HG03575 (cell line): ENCODE data around the gene HPCAL4.

Experiments used
- ATAC-seq: cut with Tn5 transposase; IDR thresholded peaks from one replicate; pipeline ENCODE4 v1.9.1; 2021; ENCODE audit not compliant: unreplicated experiment, insufficient number of reproducible peaks, low FRiP score; ENCODE audit errors: extremely low read depth

HPCAL4 gene

DNA sequence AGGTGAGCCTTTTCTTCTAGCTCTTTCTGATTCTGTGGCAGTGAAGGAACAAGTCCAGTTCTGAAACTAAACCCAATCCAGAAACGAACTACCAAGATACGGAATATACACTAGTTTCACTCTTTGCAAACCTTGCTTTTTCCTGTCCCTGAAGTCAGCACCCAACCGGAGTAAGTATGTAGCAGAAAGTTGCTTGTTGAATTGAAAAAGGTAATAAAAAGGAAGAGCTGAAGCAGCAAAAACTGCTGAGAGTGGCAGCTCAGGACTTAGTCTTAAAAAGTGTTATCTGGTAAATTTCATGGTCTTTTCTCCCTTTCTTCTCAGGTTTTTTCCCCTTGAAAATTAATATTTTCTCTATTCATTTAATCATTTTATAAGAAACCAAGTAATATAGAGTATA is 9.9 kb downstream of the HPCAL4 start:
- ATAC-seq, result no peak

DNA sequence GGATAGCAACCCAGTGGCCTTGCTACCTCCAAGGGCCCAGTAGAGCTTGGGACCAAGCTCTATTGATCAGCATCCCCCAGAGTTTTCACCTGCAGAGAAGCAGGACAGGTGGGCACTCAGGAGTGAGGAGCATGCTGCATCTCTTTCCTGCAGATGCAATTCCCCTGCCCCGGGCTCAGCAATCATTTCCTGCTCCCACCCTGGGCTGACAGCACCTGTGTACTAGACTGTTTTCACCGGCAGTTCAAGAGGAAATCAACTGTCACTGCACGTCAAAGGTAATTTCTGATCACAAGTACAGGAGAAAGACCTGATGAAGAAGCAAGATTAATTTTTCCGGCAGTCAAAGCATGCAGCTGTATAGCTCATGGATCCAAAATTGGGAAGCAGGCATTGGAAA is 10.5 kb downstream of the HPCAL4 start:
- no peak for ATAC-seq

- no peak for ATAC-seq
These were observed 11.4 kb downstream of the HPCAL4 start for GRCh38 chr1:39679821-39680220.

GRCh38 chr1:39678889-39679288 is 12.3 kb downstream of the HPCAL4 start:
- ATAC-seq, result no peak

- ATAC-seq, result no peak
These were observed 13.6 kb downstream of the HPCAL4 start for GRCh38 chr1:39677645-39678044.

GRCh38 chr1:39676948-39677548 is 14.2 kb downstream of the HPCAL4 start:
- no peak for ATAC-seq

DNA sequence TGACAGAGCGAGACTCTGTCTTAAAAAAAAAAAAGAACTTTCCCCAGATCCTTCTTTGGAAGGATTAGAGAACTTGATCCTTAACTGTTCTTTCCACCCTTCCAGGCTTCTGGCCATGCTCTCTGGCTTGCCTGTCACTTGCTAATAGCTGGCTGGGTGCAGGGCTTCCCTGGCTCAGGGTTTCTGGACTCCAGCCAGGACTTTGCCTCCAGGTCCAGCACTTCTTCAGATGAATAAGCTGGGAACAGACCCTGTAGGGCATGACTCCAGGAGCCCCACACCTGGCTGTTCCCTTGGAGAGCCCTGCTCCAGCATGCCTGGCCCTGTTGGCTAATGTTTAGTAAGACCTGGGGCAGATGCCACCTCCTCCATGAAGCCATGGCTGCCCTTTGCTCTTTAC is 16.0 kb downstream of the HPCAL4 start:
- ATAC-seq, result no peak

GRCh38 chr1:39673215-39673614 is 18.0 kb downstream of the HPCAL4 start:
- no peak for ATAC-seq

DNA sequence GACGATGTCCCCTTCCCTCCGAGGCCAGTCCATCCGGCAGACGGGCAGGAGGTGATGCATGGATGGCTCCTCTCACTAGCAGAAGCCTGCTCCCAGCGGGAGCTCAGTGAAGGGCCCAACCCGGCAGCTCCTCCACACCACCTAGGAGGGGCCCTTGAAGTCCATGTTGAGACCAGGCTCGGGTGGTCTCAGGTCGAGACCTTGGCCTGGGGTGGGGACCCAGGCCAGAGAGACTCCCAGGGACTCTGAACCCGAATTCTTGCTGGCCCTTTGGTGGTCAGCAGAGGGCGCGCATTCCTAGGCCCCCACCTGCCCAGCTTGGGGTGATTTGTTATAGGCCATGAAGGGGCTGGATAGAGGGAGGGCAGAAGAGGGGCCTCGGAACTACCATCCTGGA is 18.7 kb downstream of the HPCAL4 start:
- no peak for ATAC-seq

DNA sequence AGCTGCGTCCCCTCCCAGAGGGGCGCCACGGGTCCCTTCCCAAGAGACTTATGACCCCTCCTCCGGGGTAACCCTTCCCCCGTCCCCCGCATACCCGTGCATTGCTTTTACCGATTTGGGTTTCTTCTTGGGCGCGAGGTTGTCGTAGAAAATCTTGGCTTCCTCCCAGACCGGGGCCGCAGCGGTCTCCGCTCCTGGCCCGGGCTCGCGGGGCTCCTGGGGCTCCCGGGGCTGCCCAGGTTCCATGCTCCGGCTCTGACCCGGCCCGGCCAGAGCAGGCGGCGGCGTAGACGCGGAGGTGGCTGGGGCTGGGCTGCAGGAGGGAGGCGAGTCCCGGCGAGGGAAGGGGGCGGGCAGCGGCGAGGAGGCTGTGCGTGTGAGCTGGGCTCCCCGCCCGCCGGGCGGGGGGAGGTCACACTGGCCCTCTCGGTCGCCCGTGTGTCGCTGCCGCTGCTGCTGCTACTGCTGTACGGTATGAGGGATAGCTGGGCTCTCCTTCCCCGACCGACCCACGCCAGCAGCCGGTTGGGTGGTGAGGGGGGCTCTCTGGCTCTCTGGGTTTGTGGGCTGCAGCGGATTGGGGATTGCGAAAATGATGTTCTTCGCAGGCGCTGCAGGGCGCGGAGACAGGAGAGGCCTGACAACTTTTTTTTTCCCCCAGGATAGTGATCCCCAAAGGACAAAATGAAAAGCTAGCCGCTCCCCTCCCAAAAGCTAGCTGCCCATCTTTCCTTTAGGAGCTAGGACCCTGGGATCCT is 19.3 kb downstream of the HPCAL4 start, which contains the start of gene NT5C1A:
NT5C1A (minus strand) TSS at position 315 of the 758 bp plus-strand sequence; CDS start at position 246, 69 bp downstream.
- ATAC-seq, result no peak

- ATAC-seq, result no peak
These were observed 19.8 kb downstream of the HPCAL4 start for GRCh38 chr1:39671433-39671792.

GRCh38 chr1:39670689-39671088 is 20.5 kb downstream of the HPCAL4 start:
- ATAC-seq, result no peak

- ATAC-seq, result no peak
These were observed 22.3 kb downstream of the HPCAL4 start for GRCh38 chr1:39668894-39669293.

DNA sequence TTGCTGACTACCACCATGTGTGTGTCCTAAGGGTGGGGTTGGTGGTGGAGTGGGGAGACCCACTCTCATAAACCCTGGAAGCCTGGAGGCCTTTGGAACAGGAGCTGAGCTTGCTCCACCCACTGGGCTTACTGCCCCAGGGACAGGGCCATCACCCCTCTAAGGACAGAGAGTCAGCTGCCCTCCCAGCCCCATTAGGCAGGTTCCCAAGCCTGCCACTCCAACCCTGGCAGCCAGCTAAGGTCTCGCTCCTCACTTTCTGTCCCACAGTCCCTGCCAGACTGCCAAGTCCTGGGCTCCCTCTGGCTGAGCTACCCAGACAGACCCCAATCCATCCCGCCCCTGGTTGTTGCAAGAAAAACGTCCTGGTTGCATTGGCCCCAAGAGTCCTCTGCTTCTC is 23.1 kb downstream of the HPCAL4 start:
- no peak for ATAC-seq

DNA sequence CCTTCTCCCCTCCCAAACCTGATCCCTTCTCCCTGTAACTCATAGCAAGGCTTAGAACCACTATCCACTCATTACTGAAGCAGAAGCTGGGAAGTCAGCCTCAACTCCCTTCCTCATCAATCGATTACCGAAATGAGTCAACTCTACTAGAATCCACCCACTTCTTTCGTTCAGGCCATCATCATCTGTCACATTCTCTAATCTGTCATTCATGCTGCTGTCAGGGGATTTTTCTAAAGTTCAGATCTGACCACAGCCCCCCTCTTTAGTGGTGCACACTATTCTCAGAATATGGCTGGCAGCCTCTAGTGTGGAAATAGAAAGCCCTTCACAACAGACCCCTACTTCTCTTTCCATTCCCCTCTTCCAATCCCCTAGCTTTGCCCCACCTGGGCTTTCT is 24.5 kb downstream of the HPCAL4 start:
- peak; percentile 74 for ATAC-seq

DNA sequence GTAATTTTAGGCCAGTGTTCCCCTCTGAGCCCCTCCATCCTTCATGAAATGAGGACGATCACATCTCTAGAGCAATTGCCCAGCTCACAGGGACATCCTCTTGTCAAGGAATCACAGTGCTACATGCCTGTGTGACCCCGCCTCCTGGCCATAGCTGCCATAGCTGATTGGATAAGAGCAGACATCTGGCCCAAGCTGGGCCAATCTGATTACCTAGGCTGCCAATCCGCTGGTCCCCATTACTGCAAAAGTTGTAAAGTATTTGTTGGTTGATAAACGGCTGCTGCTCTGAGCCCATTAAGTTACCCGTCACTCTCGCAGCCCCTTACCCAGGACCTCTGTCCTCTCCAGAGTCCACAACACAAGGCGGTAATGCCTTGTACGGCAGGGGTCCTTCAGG is 27.7 kb downstream of the HPCAL4 start:
- no peak for ATAC-seq

DNA sequence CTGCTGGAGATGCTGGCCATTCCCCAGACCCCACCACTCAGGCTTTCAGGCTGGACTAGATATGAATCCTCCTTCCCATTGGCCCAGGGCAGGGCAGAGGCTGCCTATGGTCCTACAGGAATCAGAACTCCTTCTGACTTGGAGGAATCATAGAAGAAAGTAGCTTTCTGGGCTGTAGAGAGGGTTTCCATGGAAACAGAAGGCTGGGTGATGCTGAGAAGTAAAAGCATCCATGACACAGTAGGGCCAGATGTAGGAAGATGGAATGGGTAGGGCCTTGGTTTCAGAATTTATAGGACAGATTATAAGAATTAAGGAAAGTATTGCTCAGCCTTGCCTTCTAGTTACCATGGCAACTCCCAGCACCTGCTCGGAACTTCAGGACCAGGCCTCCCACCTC is 28.4 kb downstream of the HPCAL4 start:
- no peak for ATAC-seq

DNA sequence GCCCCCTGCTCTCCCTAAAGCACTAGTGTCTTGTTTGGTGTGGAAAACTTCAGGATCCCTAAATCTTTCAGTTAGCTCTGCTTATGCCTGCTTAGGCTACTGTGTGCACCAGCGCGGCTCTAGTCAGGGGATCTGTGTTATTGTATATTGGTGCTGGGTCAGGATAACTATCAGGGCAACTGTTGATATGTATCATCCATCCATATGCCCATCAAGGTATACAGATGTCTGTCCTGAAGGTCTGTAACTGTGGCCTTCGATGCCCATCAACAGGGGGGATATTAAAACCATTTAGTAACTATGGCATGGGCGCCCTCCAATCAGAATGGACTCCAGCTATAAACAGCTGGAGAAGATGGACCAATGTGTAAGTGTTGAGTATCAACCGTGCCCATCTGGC is 31.7 kb downstream of the HPCAL4 start:
- ATAC-seq, result no peak

DNA sequence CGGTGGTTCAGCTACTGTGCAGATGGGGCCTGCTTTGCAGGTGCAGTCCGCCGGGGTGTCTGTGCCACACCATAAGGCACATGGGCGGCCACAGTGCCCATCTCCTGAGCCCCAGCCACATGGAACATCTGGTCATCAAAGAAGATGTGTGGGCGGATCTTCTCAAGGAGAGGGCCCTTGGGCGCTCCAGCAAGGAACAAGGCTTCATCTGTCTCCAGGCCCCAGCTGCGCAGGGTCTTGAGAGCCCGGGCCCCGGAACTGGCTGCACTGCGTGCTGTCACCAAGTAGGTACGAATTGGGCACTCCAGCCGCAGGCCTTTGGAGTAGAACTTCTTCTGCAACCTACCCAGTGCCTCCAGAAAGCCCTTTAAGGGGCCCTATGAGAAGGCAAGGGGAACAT is 32.1 kb downstream of the HPCAL4 start:
- ATAC-seq, result no peak

- ATAC-seq, result no peak
These were observed 33.2 kb downstream of the HPCAL4 start for GRCh38 chr1:39657923-39658485.
